ENCODE data around the gene TMEM205. TPM values are rescaled to one million over a fixed set of nuclear protein-coding genes. Genes with fewer than 3 reads are reported as not detected.
A peak's percentile ranks its signal among the peaks of the same experiment; 100 is the strongest.

Gene TMEM205
- total and polyA plus RNA-seq, 4 donors, result 101 to 166 (median 127) TPM

GRCh38 chr19:11373166-11373884 lies 27.3 kb upstream of the TMEM205 start:
- Histone ChIP-seq H3K9me3 (ENCODE audit: control insufficient read depth in 4 of 4, insufficient read depth in 3 of 4, low read length in 3 of 4) (no peaks in the 10 kb centered on the region), H3K36me3 (ENCODE audit: control insufficient read depth in 4 of 4, insufficient read depth in 4 of 4, low read length in 4 of 4) (peaks cover 0 to 5% (median 0%) of the 10 kb centered on the region in 4 donors), H3K27ac (ENCODE audit: low read depth in 1 of 2, low read length in 1 of 2) (no peak overlapping the region), H3K4me3 (no peak overlapping the region), H3K27me3 (ENCODE audit: control insufficient read depth in 3 of 3, insufficient read depth in 3 of 3, low read length in 2 of 3) (no peaks in the 10 kb centered on the region), H3K4me1 (ENCODE audit: control insufficient read depth in 5 of 5, insufficient read depth in 5 of 5, low read length in 5 of 5) (peaks cover 0 to 17% (median 13%) of the 10 kb centered on the region in 5 donors), H3K9ac (ENCODE audit: insufficient read depth in 1 of 2, low read length in 2 of 2) (peak overlapping the region in 1 of 2 donors; percentile 77)
- TF ChIP-seq, protein P1, sequence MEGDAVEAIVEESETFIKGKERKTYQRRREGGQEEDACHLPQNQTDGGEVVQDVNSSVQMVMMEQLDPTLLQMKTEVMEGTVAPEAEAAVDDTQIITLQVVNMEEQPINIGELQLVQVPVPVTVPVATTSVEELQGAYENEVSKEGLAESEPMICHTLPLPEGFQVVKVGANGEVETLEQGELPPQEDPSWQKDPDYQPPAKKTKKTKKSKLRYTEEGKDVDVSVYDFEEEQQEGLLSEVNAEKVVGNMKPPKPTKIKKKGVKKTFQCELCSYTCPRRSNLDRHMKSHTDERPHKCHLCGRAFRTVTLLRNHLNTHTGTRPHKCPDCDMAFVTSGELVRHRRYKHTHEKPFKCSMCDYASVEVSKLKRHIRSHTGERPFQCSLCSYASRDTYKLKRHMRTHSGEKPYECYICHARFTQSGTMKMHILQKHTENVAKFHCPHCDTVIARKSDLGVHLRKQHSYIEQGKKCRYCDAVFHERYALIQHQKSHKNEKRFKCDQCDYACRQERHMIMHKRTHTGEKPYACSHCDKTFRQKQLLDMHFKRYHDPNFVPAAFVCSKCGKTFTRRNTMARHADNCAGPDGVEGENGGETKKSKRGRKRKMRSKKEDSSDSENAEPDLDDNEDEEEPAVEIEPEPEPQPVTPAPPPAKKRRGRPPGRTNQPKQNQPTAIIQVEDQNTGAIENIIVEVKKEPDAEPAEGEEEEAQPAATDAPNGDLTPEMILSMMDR (IDR thresholded peaks at IDR 0.05; ENCODE audit: control extremely low read depth, extremely low read depth), result no peak
- ATAC-seq (ENCODE audit: insufficient read depth, low FRiP score) (no peak), DNase-seq (peak; percentile 65 to 72 (median 70))
- WGBS, 2 donors, result 51 to 52% methylated on average over 10 of the region's 10 CpGs

DNA sequence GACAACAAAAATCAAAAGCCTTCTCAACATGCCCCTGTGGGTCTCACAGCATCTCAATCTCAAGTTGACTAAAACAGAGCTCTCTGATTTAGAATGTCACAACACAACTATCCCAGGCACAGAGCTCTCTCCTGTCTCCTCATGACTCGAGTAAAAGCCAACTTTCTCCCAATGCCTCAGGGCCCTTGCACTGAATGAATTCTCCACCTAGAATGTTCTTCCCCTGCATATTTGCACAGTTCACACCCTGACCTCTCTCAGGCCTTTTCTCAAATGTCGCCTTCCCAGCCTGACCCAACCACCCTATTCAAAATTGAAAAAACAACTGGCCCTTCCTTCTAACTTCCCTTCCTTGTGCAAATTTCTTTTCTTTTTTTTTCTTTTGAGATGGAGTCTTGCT lies 24.7 kb upstream of the TMEM205 start:
- 91 to 94% methylated on average over 2 of the region's 2 CpGs for WGBS, 2 donors
- H3K9me3 ChIP-seq (ENCODE audit: control insufficient read depth in 4 of 4, insufficient read depth in 3 of 4, low read length in 3 of 4), result peaks cover 0 to 1% (median 0%) of the 10 kb centered on the region in 4 donors
- TF ChIP-seq, protein P1 (IDR thresholded peaks at IDR 0.05; ENCODE audit: control extremely low read depth, extremely low read depth), result no peak

GRCh38 chr19:11367528-11367927 lies 21.5 kb upstream of the TMEM205 start:
- Histone ChIP-seq H3K4me3 (no peak overlapping the region), H3K36me3 (ENCODE audit: control insufficient read depth in 4 of 4, insufficient read depth in 4 of 4, low read length in 4 of 4) (peaks cover 0 to 26% (median 6%) of the 10 kb centered on the region in 4 donors), H3K9ac (ENCODE audit: insufficient read depth in 1 of 2, low read length in 2 of 2) (no peak overlapping the region), H3K4me1 (ENCODE audit: control insufficient read depth in 5 of 5, insufficient read depth in 5 of 5, low read length in 5 of 5) (no peaks in the 10 kb centered on the region), H3K27me3 (ENCODE audit: control insufficient read depth in 3 of 3, insufficient read depth in 3 of 3, low read length in 2 of 3) (no peaks in the 10 kb centered on the region), H3K9me3 (ENCODE audit: control insufficient read depth in 4 of 4, insufficient read depth in 3 of 4, low read length in 3 of 4) (peaks cover 0 to 1% (median 0%) of the 10 kb centered on the region in 4 donors), H3K27ac (ENCODE audit: low read depth in 1 of 2, low read length in 1 of 2) (no peak overlapping the region)
- no peak for ATAC-seq (ENCODE audit: insufficient read depth, low FRiP score)
- TF ChIP-seq, protein P1 (IDR thresholded peaks at IDR 0.05; ENCODE audit: control extremely low read depth, extremely low read depth), result no peak
- WGBS, 2 donors, result 66 to 83% methylated on average over 2 of the region's 2 CpGs
- no peak for DNase-seq

More for the DNA sequence above, 24.7 kb upstream of the TMEM205 start:
- no peak for ATAC-seq (ENCODE audit: insufficient read depth, low FRiP score)
- Histone ChIP-seq H3K27ac (ENCODE audit: low read depth in 1 of 2, low read length in 1 of 2) (no peak overlapping the region), H3K4me1 (ENCODE audit: control insufficient read depth in 5 of 5, insufficient read depth in 5 of 5, low read length in 5 of 5) (peaks cover 0 to 14% (median 9%) of the 10 kb centered on the region in 5 donors), H3K9ac (ENCODE audit: insufficient read depth in 1 of 2, low read length in 2 of 2) (no peak overlapping the region), H3K27me3 (ENCODE audit: control insufficient read depth in 3 of 3, insufficient read depth in 3 of 3, low read length in 2 of 3) (no peaks in the 10 kb centered on the region), H3K4me3 (no peak overlapping the region), H3K36me3 (ENCODE audit: control insufficient read depth in 4 of 4, insufficient read depth in 4 of 4, low read length in 4 of 4) (peaks cover 0 to 7% (median 2%) of the 10 kb centered on the region in 4 donors)
- DNase-seq, result no peak

Measured in lung (tissue), 12 donors.